ENCODE measurements around the gene TPPP. TPM values are rescaled to one million over a fixed set of nuclear protein-coding genes. Genes with fewer than 3 reads are reported as not detected.
"Not testable (repeated sequence)": the region's sequence is repeated elsewhere in the genome, so short reads cannot be mapped to it uniquely, and the experiment has no call there.

The TPPP gene
- total and polyA plus RNA-seq, 2 donors = 0.24 to 0.64 TPM

DNA sequence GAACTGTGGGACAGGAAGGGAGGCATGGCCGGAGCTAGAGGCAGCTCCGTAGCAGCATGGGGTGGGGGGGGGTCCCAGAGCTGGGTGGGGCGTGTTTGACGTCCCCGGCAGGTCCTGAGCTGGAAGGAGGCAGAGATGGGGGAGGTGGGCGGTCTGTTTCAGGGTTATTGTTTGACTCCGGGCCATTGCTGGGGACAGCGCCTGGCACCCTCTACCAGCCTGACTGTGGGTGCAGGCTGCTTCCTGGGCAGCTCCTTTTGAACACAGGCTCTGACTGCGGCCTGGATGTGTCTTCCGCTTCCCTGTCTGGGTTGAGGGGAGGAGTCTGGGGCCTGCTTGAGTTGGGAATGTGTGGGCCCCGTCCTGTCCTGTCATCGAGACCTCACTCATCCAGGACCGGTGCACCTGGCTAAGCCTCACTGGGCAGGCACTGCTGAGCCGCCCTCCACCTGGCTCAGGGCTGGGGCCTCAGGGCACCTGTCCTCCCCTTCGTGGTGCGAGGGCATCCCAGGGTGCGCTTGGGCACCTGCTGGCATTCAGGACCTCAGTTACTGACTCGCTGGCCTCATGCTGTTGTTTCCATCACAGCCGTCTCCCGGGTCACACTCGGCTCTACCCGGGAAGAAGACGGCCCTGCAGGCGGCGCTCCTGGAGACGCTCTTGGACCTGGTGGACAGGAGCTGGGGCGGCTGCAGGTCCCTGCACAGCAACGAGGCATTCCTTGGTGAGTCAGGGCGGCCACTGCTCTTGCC is 54.5 kb downstream of the TPPP start:
- Histone ChIP-seq H3K4me1 (ENCODE audit: control insufficient read depth in 2 of 2, insufficient read depth in 2 of 2, low read length in 2 of 2) (no peaks in the 10 kb centered on the region), H3K27ac (ENCODE audit: low read depth in 1 of 2, low read length in 1 of 2) (no peak overlapping the region), H3K36me3 (ENCODE audit: control insufficient read depth in 2 of 2, insufficient read depth in 2 of 2, low read length in 1 of 2) (peaks cover 43 to 86% of the 10 kb centered on the region in 2 donors), H3K4me3 (ENCODE audit: low read length in 2 of 2) (no peak overlapping the region), H3K9me3 (ENCODE audit: control insufficient read depth in 2 of 2, insufficient read depth in 1 of 2, low read length in 1 of 2) (peaks cover 0 to 2% of the 10 kb centered on the region in 2 donors), H3K27me3 (ENCODE audit: control insufficient read depth in 2 of 2, insufficient read depth in 1 of 2, low read length in 1 of 2) (no peaks in the 10 kb centered on the region)
- no peak for DNase-seq (ENCODE audit: low read depth in 6 of 9, low spot score in 9 of 9)
- 97% methylated on average over 29 of the region's 29 CpGs for whole genome bisulfite sequencing

DNA sequence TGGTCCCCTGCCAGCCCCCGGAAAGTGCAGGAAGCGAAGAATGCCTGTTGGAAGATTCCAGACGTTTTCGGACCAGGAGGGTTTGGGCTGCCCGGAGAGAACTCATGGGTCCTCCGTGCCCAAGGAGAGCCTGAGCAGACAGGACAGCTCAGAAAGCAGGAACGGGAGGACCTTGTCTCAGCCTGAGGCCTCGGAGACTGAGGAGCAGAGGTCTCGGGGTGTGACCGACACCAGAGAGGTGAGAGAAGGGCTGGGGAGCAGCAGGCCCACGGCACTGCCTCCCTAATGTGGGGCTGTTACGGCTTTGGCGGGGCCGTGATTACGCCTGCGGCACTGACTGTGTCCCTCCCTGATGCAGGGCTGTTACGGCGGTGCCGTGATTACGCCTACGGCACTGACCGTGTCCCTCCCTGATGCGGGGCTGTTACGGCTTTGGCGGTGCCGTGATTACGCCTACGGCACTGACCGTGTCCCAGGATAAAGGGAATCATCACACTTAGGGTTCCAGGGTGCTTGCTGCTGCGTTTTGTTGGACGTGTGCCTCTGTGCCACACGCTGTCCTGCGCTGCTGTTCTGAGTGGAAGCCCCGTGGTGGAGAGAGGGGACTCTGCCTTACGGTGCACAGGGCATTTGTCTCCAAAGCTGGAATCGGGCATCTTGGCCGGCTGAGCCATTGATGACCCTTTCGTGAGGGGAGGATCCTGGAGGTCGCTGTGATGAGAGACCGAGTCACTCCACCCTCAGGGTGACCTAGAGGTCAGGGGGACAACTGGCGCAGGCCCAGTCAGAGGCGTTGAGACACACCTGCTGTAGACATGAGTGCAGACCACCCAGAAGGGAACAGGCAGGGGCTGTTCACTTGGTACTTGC is 55.3 kb downstream of the TPPP start:
- no peak for DNase-seq (ENCODE audit: low read depth in 6 of 9, low spot score in 9 of 9)

DNA sequence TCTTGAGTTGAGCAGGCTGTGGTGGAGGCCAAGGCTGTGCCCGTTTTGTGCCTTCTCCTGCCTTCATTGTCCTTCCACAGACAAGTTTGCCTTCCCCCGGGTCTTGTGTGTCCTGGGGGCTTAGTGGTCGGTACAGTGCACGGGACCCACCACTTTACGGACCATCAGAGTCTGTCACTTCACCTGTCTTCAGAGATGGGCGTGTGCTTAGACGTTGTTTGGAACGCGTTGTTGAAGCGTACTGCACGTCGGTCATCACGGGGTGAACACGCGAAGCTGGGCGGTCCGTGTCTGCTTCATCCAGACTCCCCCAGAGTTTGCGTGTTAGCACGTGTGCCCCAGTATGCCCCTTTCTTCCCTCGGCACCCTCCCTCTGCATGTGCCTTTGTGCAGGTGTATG is 56.2 kb downstream of the TPPP start:
- peaks cover 40 to 77% of the 10 kb centered on the region in 2 donors for H3K36me3 ChIP-seq (ENCODE audit: control insufficient read depth in 2 of 2, insufficient read depth in 2 of 2, low read length in 1 of 2)
- DNase-seq (ENCODE audit: low read depth in 6 of 9, low spot score in 9 of 9) = no peak

More for the DNA sequence above, 55.3 kb downstream of the TPPP start:
- Histone ChIP-seq H3K4me3 (ENCODE audit: low read length in 2 of 2) (no peak overlapping the region), H3K27me3 (ENCODE audit: control insufficient read depth in 2 of 2, insufficient read depth in 1 of 2, low read length in 1 of 2) (no peaks in the 10 kb centered on the region), H3K36me3 (ENCODE audit: control insufficient read depth in 2 of 2, insufficient read depth in 2 of 2, low read length in 1 of 2) (peaks cover 40 to 84% of the 10 kb centered on the region in 2 donors), H3K27ac (ENCODE audit: low read depth in 1 of 2, low read length in 1 of 2) (no peak overlapping the region), H3K4me1 (ENCODE audit: control insufficient read depth in 2 of 2, insufficient read depth in 2 of 2, low read length in 2 of 2) (no peaks in the 10 kb centered on the region), H3K9me3 (ENCODE audit: control insufficient read depth in 2 of 2, insufficient read depth in 1 of 2, low read length in 1 of 2) (peaks cover 0 to 2% of the 10 kb centered on the region in 2 donors)
- 97% methylated on average over 42 of the region's 42 CpGs for WGBS

DNA sequence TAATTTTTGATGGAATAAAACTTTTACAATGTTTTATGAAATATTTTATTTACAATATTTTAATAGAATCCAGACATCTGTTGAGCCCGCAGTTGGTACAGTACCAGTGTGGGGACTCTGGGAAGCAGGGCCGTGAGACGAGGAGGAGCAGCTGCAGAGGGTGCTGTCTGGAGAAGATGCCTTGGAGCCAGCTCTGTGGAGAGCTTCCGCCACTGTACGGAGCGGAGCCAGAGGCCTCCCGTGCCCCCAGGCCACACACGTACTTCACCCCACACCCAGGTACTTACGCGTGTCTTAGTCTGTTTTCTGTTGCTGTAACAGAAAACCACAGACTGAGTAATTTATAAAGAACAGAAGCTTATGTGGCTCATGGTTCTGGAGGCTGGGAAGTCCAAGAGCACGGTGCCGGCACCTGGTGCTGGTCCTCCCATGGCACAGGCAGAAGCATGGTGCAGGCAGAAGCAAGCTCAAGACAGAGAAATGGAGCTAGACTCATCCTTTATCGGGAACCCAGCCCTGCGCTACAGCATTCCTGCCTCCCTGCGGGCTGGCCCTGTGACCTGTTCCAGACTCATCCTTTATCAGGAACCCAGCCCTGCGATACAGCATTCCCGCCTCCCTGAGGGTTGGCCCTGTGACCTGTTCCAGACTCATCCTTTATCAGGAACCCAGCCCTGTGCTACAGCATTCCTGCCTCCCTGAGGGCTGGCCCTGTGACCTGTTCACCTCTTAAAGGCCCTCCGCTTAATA is 57.7 kb downstream of the TPPP start:
- peaks cover 0 to 2% of the 10 kb centered on the region in 2 donors for H3K9me3 ChIP-seq (ENCODE audit: control insufficient read depth in 2 of 2, insufficient read depth in 1 of 2, low read length in 1 of 2)
- peaks cover 31 to 65% of the 10 kb centered on the region in 2 donors for H3K36me3 ChIP-seq (ENCODE audit: control insufficient read depth in 2 of 2, insufficient read depth in 2 of 2, low read length in 1 of 2)
- no peaks in the 10 kb centered on the region for H3K27me3 ChIP-seq (ENCODE audit: control insufficient read depth in 2 of 2, insufficient read depth in 1 of 2, low read length in 1 of 2)
- no peaks in the 10 kb centered on the region for H3K4me1 ChIP-seq (ENCODE audit: control insufficient read depth in 2 of 2, insufficient read depth in 2 of 2, low read length in 2 of 2)
- 98% methylated on average over 18 of the region's 18 CpGs for WGBS
- H3K4me3 ChIP-seq (ENCODE audit: low read length in 2 of 2) = no peak overlapping the region
- no peak overlapping the region for H3K27ac ChIP-seq (ENCODE audit: low read depth in 1 of 2, low read length in 1 of 2)
- no peak for DNase-seq (ENCODE audit: low read depth in 6 of 9, low spot score in 9 of 9)

More for the DNA sequence above, 56.2 kb downstream of the TPPP start:
- whole genome bisulfite sequencing = 98% methylated on average over 20 of the region's 20 CpGs
- H3K9me3 ChIP-seq (ENCODE audit: control insufficient read depth in 2 of 2, insufficient read depth in 1 of 2, low read length in 1 of 2) = peaks cover 0 to 2% of the 10 kb centered on the region in 2 donors
- H3K4me3 ChIP-seq (ENCODE audit: low read length in 2 of 2) = no peak overlapping the region
- H3K27me3 ChIP-seq (ENCODE audit: control insufficient read depth in 2 of 2, insufficient read depth in 1 of 2, low read length in 1 of 2) = no peaks in the 10 kb centered on the region
- no peaks in the 10 kb centered on the region for H3K4me1 ChIP-seq (ENCODE audit: control insufficient read depth in 2 of 2, insufficient read depth in 2 of 2, low read length in 2 of 2)
- no peak overlapping the region for H3K27ac ChIP-seq (ENCODE audit: low read depth in 1 of 2, low read length in 1 of 2)

DNA sequence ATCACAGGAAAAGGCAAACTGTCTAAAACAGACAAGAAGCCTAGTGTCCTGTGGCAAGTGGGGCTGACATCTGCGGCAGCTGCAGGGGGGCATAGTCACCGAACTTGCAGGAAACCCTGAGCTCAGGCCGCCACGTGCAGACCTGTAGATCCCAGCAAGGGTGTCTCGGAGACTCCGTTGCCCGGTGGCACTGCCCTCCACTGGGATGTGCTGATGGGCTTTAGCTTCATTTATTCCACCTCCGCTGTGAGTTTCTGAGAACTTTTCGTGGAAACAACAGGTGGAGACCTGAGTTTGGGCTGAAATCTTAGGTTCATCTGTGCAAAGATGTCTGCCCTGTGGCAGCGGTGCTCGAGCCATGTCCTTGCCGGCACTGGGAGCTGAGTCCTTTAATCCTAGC is 59.0 kb downstream of the TPPP start:
- Histone ChIP-seq H3K4me3 (ENCODE audit: low read length in 2 of 2) (no peak overlapping the region), H3K4me1 (ENCODE audit: control insufficient read depth in 2 of 2, insufficient read depth in 2 of 2, low read length in 2 of 2) (no peaks in the 10 kb centered on the region), H3K9me3 (ENCODE audit: control insufficient read depth in 2 of 2, insufficient read depth in 1 of 2, low read length in 1 of 2) (peaks cover 0 to 2% of the 10 kb centered on the region in 2 donors), H3K27me3 (ENCODE audit: control insufficient read depth in 2 of 2, insufficient read depth in 1 of 2, low read length in 1 of 2) (no peaks in the 10 kb centered on the region), H3K36me3 (ENCODE audit: control insufficient read depth in 2 of 2, insufficient read depth in 2 of 2, low read length in 1 of 2) (peaks cover 19 to 52% of the 10 kb centered on the region in 2 donors), H3K27ac (ENCODE audit: low read depth in 1 of 2, low read length in 1 of 2) (no peak overlapping the region)
- no peak for DNase-seq (ENCODE audit: low read depth in 6 of 9, low spot score in 9 of 9)
- 98% methylated on average over 12 of the region's 12 CpGs for WGBS

DNA sequence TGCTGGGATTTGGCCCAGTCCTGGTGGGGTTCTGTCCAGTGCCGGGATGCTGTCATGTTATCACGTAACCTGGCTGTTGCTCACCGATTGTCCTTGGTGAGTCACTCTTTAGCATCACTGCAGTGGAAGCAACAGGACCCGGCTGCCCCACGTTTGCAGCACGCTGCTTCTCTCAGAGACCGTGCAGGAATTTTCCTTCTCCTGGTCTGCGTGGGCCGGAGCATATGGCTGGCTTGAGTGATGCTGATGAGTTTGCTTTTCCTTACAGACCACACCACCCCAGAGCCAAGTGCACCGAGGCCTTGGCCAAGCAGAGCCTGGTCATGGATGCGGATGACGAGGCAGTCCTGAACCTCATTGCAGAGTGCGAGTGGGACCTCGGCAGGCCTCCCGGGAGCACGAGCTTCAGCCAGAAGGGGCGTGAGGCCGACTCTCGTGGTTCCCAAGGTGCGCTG is 59.6 kb downstream of the TPPP start:
- Histone ChIP-seq H3K36me3 (ENCODE audit: control insufficient read depth in 2 of 2, insufficient read depth in 2 of 2, low read length in 1 of 2) (peaks cover 17 to 46% of the 10 kb centered on the region in 2 donors), H3K9me3 (ENCODE audit: control insufficient read depth in 2 of 2, insufficient read depth in 1 of 2, low read length in 1 of 2) (peaks cover 0 to 2% of the 10 kb centered on the region in 2 donors), H3K4me1 (ENCODE audit: control insufficient read depth in 2 of 2, insufficient read depth in 2 of 2, low read length in 2 of 2) (no peaks in the 10 kb centered on the region), H3K27me3 (ENCODE audit: control insufficient read depth in 2 of 2, insufficient read depth in 1 of 2, low read length in 1 of 2) (no peaks in the 10 kb centered on the region), H3K27ac (ENCODE audit: low read depth in 1 of 2, low read length in 1 of 2) (no peak overlapping the region), H3K4me3 (ENCODE audit: low read length in 2 of 2) (no peak overlapping the region)
- no peak for DNase-seq (ENCODE audit: low read depth in 6 of 9, low spot score in 9 of 9)
- WGBS = 97% methylated on average over 20 of the region's 20 CpGs

DNA sequence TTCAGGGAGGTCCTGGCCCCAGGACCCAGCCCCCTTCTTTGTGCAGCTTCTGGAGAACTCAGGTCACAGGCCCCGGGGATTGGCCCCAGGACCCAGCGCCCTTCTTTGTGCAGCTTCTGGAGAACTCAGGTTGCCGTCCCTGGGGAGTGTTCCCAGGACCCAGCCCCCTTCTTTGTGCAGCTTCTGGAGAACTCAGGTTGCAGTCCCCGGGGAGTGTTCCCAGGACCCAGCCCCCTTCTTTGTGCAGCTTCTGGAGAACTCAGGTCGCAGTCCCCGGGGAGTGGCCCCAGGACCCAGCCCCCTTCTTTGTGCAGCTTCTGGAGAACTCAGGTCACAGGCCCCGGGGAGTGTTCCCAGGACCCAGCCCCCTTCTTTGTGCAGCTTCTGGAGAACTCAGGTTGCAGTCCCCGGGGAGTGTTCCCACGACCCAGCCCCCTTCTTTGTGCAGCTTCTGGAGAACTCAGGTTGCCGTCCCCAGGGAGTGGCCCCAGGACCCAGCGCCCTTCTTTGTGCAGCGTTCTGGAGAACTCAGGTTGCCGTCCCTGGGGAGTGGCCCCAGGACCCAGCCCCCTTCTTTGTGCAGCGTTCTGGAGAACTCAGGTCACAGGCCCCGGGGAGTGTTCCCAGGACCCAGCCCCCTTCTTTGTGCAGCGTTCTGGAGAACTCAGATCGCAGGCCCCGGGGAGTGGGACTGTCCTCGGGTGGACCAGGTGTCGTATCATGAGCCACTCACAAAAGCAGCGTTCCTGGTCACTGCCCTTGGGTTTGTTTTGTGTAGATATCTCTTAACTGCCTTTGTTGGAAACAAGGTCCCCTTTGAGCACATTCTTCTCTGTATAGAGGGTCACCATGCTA is 64.6 kb downstream of the TPPP start:
- WGBS = 92% methylated on average over 21 of the region's 21 CpGs
- not testable (repeated sequence) for H3K27ac ChIP-seq (ENCODE audit: low read depth in 1 of 2, low read length in 1 of 2); H3K27me3 ChIP-seq (ENCODE audit: control insufficient read depth in 2 of 2, insufficient read depth in 1 of 2, low read length in 1 of 2); H3K4me1 ChIP-seq (ENCODE audit: control insufficient read depth in 2 of 2, insufficient read depth in 2 of 2, low read length in 2 of 2); H3K9me3 ChIP-seq (ENCODE audit: control insufficient read depth in 2 of 2, insufficient read depth in 1 of 2, low read length in 1 of 2); H3K4me3 ChIP-seq (ENCODE audit: low read length in 2 of 2); DNase-seq (ENCODE audit: low read depth in 6 of 9, low spot score in 9 of 9)
- peaks cover 4 to 36% of the 10 kb centered on the region in 2 donors for H3K36me3 ChIP-seq (ENCODE audit: control insufficient read depth in 2 of 2, insufficient read depth in 2 of 2, low read length in 1 of 2)

DNA sequence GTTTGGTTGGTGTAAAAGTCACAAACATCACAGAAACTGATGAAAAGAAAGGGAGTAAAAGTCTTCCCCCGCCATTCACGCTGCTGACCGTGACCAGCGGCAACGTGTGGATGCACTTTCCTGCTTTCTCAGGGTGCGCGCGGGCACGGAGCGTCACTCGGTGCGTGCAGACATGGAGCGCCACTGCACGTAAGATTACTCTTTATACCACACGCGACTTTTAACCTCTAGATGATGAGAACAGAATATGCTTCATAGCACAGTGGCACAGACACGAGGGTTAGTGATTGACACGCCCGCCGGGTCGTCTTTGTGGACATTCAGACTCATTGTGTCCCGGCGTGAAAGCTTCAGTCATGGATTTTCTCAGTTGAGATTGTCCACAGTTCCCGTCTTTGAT is 65.3 kb downstream of the TPPP start:
- no peak overlapping the region for H3K27ac ChIP-seq (ENCODE audit: low read depth in 1 of 2, low read length in 1 of 2)
- no peaks in the 10 kb centered on the region for H3K9me3 ChIP-seq (ENCODE audit: control insufficient read depth in 2 of 2, insufficient read depth in 1 of 2, low read length in 1 of 2)
- DNase-seq (ENCODE audit: low read depth in 6 of 9, low spot score in 9 of 9) = no peak
- H3K4me1 ChIP-seq (ENCODE audit: control insufficient read depth in 2 of 2, insufficient read depth in 2 of 2, low read length in 2 of 2) = no peaks in the 10 kb centered on the region
- 98% methylated on average over 24 of the region's 24 CpGs for WGBS
- no peak overlapping the region for H3K4me3 ChIP-seq (ENCODE audit: low read length in 2 of 2)
- peaks cover 4 to 31% of the 10 kb centered on the region in 2 donors for H3K36me3 ChIP-seq (ENCODE audit: control insufficient read depth in 2 of 2, insufficient read depth in 2 of 2, low read length in 1 of 2)
- no peaks in the 10 kb centered on the region for H3K27me3 ChIP-seq (ENCODE audit: control insufficient read depth in 2 of 2, insufficient read depth in 1 of 2, low read length in 1 of 2)
